Muscle layer of duodenum (tissue), 2 donors: ENCODE results near the gene TSPAN8.

ENCODE experiments used
- H3K27ac ChIP-seq: one replicate; pipeline ENCODE4 v1.7.0; 2013; ENCODE audit warnings: mild to moderate bottlenecking, low read length
- H3K27me3 ChIP-seq: one replicate; pipeline ENCODE4 v1.7.0; 2013; ENCODE audit warnings: low read depth, mild to moderate bottlenecking, control low read depth, low read length
- H3K36me3 ChIP-seq, 2 donors: one replicate each; pipeline ENCODE4 v1.7.0; 2013; ENCODE audit warnings: low read length in 2 of 2, control low read depth in 1 of 2, mild to moderate bottlenecking in 1 of 2; ENCODE audit not compliant: insufficient read depth in 2 of 2, control insufficient read depth in 1 of 2
- H3K4me1 ChIP-seq, 2 donors: one replicate each; pipeline ENCODE4 v1.7.0; 2013; ENCODE audit warnings: low read length in 2 of 2, mild to moderate bottlenecking in 2 of 2, control low read depth in 1 of 2, moderate library complexity in 1 of 2; ENCODE audit not compliant: insufficient read depth in 2 of 2, control insufficient read depth in 1 of 2
- H3K4me3 ChIP-seq, 2 donors: one replicate each; pipeline ENCODE4 v1.7.0; 2013; ENCODE audit warnings: low read length in 2 of 2, low read depth in 1 of 2, mild to moderate bottlenecking in 1 of 2
- H3K9me3 ChIP-seq, 2 donors: one replicate each; pipeline ENCODE4 v1.7.0; 2013; ENCODE audit warnings: low read length in 2 of 2, control low read depth in 1 of 2, mild to moderate bottlenecking in 1 of 2; ENCODE audit not compliant: control insufficient read depth in 1 of 2
- donor health status: healthy.

The TSPAN8 gene

GRCh38 chr12:71142016-71142415 is 15.8 kb downstream of the TSPAN8 start:
- Histone ChIP-seq H3K4me1 (peaks cover 0 to 9% of the 10 kb centered on the region in 2 donors), H3K9me3 (no peaks in the 10 kb centered on the region), H3K4me3 (no peak overlapping the region), H3K36me3 (no peaks in the 10 kb centered on the region), H3K27ac (peak overlapping the region; percentile 6), H3K27me3 (no peaks in the 10 kb centered on the region)

- Histone ChIP-seq H3K36me3 (no peaks in the 10 kb centered on the region), H3K9me3 (no peaks in the 10 kb centered on the region), H3K27me3 (no peaks in the 10 kb centered on the region), H3K27ac (peak overlapping the region; percentile 6), H3K4me3 (no peak overlapping the region), H3K4me1 (peaks cover 0 to 9% of the 10 kb centered on the region in 2 donors)
Observed at GRCh38 chr12:71141378-71141926, 16.3 kb downstream of the TSPAN8 start.

GRCh38 chr12:71139153-71139735 is 18.6 kb downstream of the TSPAN8 start:
- Histone ChIP-seq H3K4me3 (no peak overlapping the region), H3K27ac (peak overlapping the region; percentile 64), H3K27me3 (no peaks in the 10 kb centered on the region), H3K9me3 (no peaks in the 10 kb centered on the region), H3K36me3 (no peaks in the 10 kb centered on the region), H3K4me1 (peaks cover 0 to 9% of the 10 kb centered on the region in 2 donors)

- no peak overlapping the region for H3K4me3 ChIP-seq
- peaks cover 0 to 9% of the 10 kb centered on the region in 2 donors for H3K4me1 ChIP-seq
- H3K36me3 ChIP-seq, result no peaks in the 10 kb centered on the region
- no peaks in the 10 kb centered on the region for H3K27me3 ChIP-seq
- no peak overlapping the region for H3K27ac ChIP-seq
- H3K9me3 ChIP-seq, result no peaks in the 10 kb centered on the region
Observed at GRCh38 chr12:71138011-71138410, 19.8 kb downstream of the TSPAN8 start.

- Histone ChIP-seq H3K9me3 (no peaks in the 10 kb centered on the region), H3K36me3 (no peaks in the 10 kb centered on the region), H3K27ac (no peak overlapping the region), H3K27me3 (no peaks in the 10 kb centered on the region), H3K4me3 (no peak overlapping the region), H3K4me1 (no peaks in the 10 kb centered on the region)
Observed at GRCh38 chr12:71135812-71136176, 22.0 kb downstream of the TSPAN8 start.

GRCh38 chr12:71135077-71135811 is 22.6 kb downstream of the TSPAN8 start:
- Histone ChIP-seq H3K27me3 (no peaks in the 10 kb centered on the region), H3K27ac (no peak overlapping the region), H3K36me3 (no peaks in the 10 kb centered on the region), H3K4me1 (no peaks in the 10 kb centered on the region), H3K4me3 (no peak overlapping the region), H3K9me3 (no peaks in the 10 kb centered on the region)

- no peaks in the 10 kb centered on the region for H3K4me1 ChIP-seq
- H3K36me3 ChIP-seq, result no peaks in the 10 kb centered on the region
- H3K27ac ChIP-seq, result no peak overlapping the region
- no peaks in the 10 kb centered on the region for H3K27me3 ChIP-seq
- no peaks in the 10 kb centered on the region for H3K9me3 ChIP-seq
- no peak overlapping the region for H3K4me3 ChIP-seq
Observed at GRCh38 chr12:71134405-71134804, 23.4 kb downstream of the TSPAN8 start.

GRCh38 chr12:71130521-71131069 is 27.2 kb downstream of the TSPAN8 start:
- no peaks in the 10 kb centered on the region for H3K36me3 ChIP-seq
- H3K4me1 ChIP-seq, result no peaks in the 10 kb centered on the region

GRCh38 chr12:71129364-71129763 is 28.4 kb downstream of the TSPAN8 start:
- Histone ChIP-seq H3K4me1 (no peaks in the 10 kb centered on the region), H3K36me3 (no peaks in the 10 kb centered on the region), H3K4me3 (no peak overlapping the region), H3K9me3 (no peaks in the 10 kb centered on the region), H3K27ac (no peak overlapping the region), H3K27me3 (no peaks in the 10 kb centered on the region)

More at GRCh38 chr12:71130521-71131069, 27.2 kb downstream of the TSPAN8 start:
- Histone ChIP-seq H3K27me3 (no peaks in the 10 kb centered on the region), H3K4me3 (no peak overlapping the region), H3K27ac (no peak overlapping the region), H3K9me3 (no peaks in the 10 kb centered on the region)

- Histone ChIP-seq H3K9me3 (no peaks in the 10 kb centered on the region), H3K4me3 (no peak overlapping the region), H3K36me3 (no peaks in the 10 kb centered on the region), H3K27ac (no peak overlapping the region), H3K4me1 (no peaks in the 10 kb centered on the region), H3K27me3 (no peaks in the 10 kb centered on the region)
Observed at GRCh38 chr12:71128191-71128788, 29.5 kb downstream of the TSPAN8 start.

GRCh38 chr12:71125949-71126348 is 31.9 kb downstream of the TSPAN8 start:
- Histone ChIP-seq H3K4me1 (no peaks in the 10 kb centered on the region), H3K27me3 (no peaks in the 10 kb centered on the region), H3K36me3 (no peaks in the 10 kb centered on the region), H3K9me3 (no peaks in the 10 kb centered on the region), H3K27ac (no peak overlapping the region), H3K4me3 (no peak overlapping the region)
